ENCODE measurements around the gene INPP4B.
A peak's percentile ranks its signal among the peaks of the same experiment; 100 is the strongest.

The INPP4B gene

GRCh38 chr4:142844782-142845181 lies 1.3 kb downstream of the INPP4B start:
- H3K9ac ChIP-seq (ENCODE audit: low read length) = no peak overlapping the region
- no peak overlapping the region for H3K4me2 ChIP-seq (ENCODE audit: low read length)
- H3K79me2 ChIP-seq (ENCODE audit: insufficient read depth, low read length) = no peaks in the 10 kb centered on the region
- TF ChIP-seq CTCF (IDR thresholded peaks at IDR 0.05; ENCODE audit: low read length) (no peak), EZH2 (IDR thresholded peaks at IDR 0.05; ENCODE audit: borderline replicate concordance, low read length) (no peak)
- no peaks in the 10 kb centered on the region for H3K36me3 ChIP-seq (ENCODE audit: insufficient read depth, low read length)
- no peaks in the 10 kb centered on the region for H3K9me2 ChIP-seq (ENCODE audit: low read depth, low read length)
- H3K4me3 ChIP-seq (ENCODE audit: low read depth, low read length, poor library complexity, severe bottlenecking) = no peak overlapping the region
- H3K4me1 ChIP-seq (ENCODE audit: insufficient read depth, low read length, severe bottlenecking) = no peaks in the 10 kb centered on the region
- no peaks in the 10 kb centered on the region for H3F3A ChIP-seq (ENCODE audit: insufficient read depth, low read length)
- H3K27ac ChIP-seq (ENCODE audit: low read depth, low read length, poor library complexity, severe bottlenecking) = no peak overlapping the region
- no peak overlapping the region for H2AFZ ChIP-seq (ENCODE audit: low read length)
- no peaks in the 10 kb centered on the region for H3K9me3 ChIP-seq (ENCODE audit: low read length)
- no peaks in the 10 kb centered on the region for H3K27me3 ChIP-seq (ENCODE audit: insufficient read depth, low read length)
- no peaks in the 10 kb centered on the region for H4K20me1 ChIP-seq (ENCODE audit: insufficient read depth, low read length)

GRCh38 chr4:142840516-142841123 lies 5.5 kb downstream of the INPP4B start:
- Histone ChIP-seq H3F3A (ENCODE audit: insufficient read depth, low read length) (no peaks in the 10 kb centered on the region), H3K9ac (ENCODE audit: low read length) (no peak overlapping the region), H3K27me3 (ENCODE audit: insufficient read depth, low read length) (no peaks in the 10 kb centered on the region), H3K9me2 (ENCODE audit: low read depth, low read length) (no peaks in the 10 kb centered on the region), H3K4me1 (ENCODE audit: insufficient read depth, low read length, severe bottlenecking) (no peaks in the 10 kb centered on the region), H3K79me2 (ENCODE audit: insufficient read depth, low read length) (no peaks in the 10 kb centered on the region), H2AFZ (ENCODE audit: low read length) (no peak overlapping the region), H3K4me2 (ENCODE audit: low read length) (no peak overlapping the region), H4K20me1 (ENCODE audit: insufficient read depth, low read length) (no peaks in the 10 kb centered on the region), H3K4me3 (ENCODE audit: low read depth, low read length, poor library complexity, severe bottlenecking) (no peak overlapping the region), H3K36me3 (ENCODE audit: insufficient read depth, low read length) (no peaks in the 10 kb centered on the region), H3K9me3 (ENCODE audit: low read length) (no peaks in the 10 kb centered on the region), H3K27ac (ENCODE audit: low read depth, low read length, poor library complexity, severe bottlenecking) (no peak overlapping the region)
- TF ChIP-seq EZH2 (IDR thresholded peaks at IDR 0.05; ENCODE audit: borderline replicate concordance, low read length) = no peak
- peak; percentile 45 for TF ChIP-seq CTCF (IDR thresholded peaks at IDR 0.05; ENCODE audit: low read length)

- Histone ChIP-seq H3K4me3 (ENCODE audit: low read depth, low read length, poor library complexity, severe bottlenecking) (no peak overlapping the region), H3K9me2 (ENCODE audit: low read depth, low read length) (no peaks in the 10 kb centered on the region), H3K9me3 (ENCODE audit: low read length) (no peaks in the 10 kb centered on the region), H3F3A (ENCODE audit: insufficient read depth, low read length) (no peaks in the 10 kb centered on the region), H3K27me3 (ENCODE audit: insufficient read depth, low read length) (no peaks in the 10 kb centered on the region), H2AFZ (ENCODE audit: low read length) (no peak overlapping the region), H4K20me1 (ENCODE audit: insufficient read depth, low read length) (no peaks in the 10 kb centered on the region), H3K79me2 (ENCODE audit: insufficient read depth, low read length) (no peaks in the 10 kb centered on the region), H3K9ac (ENCODE audit: low read length) (no peak overlapping the region), H3K36me3 (ENCODE audit: insufficient read depth, low read length) (no peaks in the 10 kb centered on the region), H3K4me2 (ENCODE audit: low read length) (no peak overlapping the region), H3K27ac (ENCODE audit: low read depth, low read length, poor library complexity, severe bottlenecking) (no peak overlapping the region), H3K4me1 (ENCODE audit: insufficient read depth, low read length, severe bottlenecking) (no peaks in the 10 kb centered on the region)
- no peak for TF ChIP-seq CTCF (IDR thresholded peaks at IDR 0.05; ENCODE audit: low read length)
- no peak for TF ChIP-seq EZH2 (IDR thresholded peaks at IDR 0.05; ENCODE audit: borderline replicate concordance, low read length)
These were observed 7.3 kb downstream of the INPP4B start for GRCh38 chr4:142838778-142839177.
